HFF-Myc (cell line): ENCODE data around the gene RBM4.
A peak's percentile ranks its signal among the peaks of the same experiment; 100 is the strongest.

Source experiments
- DNase-seq: peaks from one replicate; pipeline ENCODE4 v3.0.0-alpha.2; 2011; ENCODE audit warnings: low read depth; ENCODE audit errors: extremely low read depth
- H3K4me3 ChIP-seq: replicated peaks from 2 replicates; pipeline ENCODE4 v1.5.1; 2011; ENCODE audit warnings: low read depth, mild to moderate bottlenecking, control low read depth, low read length
- CTCF ChIP-seq: IDR thresholded peaks from 2 replicates; pipeline ENCODE4 v1.5.1; 2012; ENCODE audit warnings: mild to moderate bottlenecking, low read depth, low read length, control low read depth; ENCODE audit errors: missing control alignments

RBM4 gene

GRCh38 chr11:66659763-66660162 lies 21.3 kb downstream of the RBM4 start:
- DNase-seq: no peak
- H3K4me3 ChIP-seq: no peak overlapping the region
- no peak for TF ChIP-seq CTCF

GRCh38 chr11:66663741-66664296 lies 25.3 kb downstream of the RBM4 start:
- no peak for TF ChIP-seq CTCF
- no peak for DNase-seq
- H3K4me3 ChIP-seq: no peak overlapping the region

- no peak overlapping the region for H3K4me3 ChIP-seq
- DNase-seq: no peak
- TF ChIP-seq CTCF: no peak
Observed at GRCh38 chr11:66665369-66665768, 26.9 kb downstream of the RBM4 start.

- DNase-seq: no peak
- H3K4me3 ChIP-seq: no peak overlapping the region
- no peak for TF ChIP-seq CTCF
Observed at GRCh38 chr11:66670816-66671215, 32.3 kb downstream of the RBM4 start.

GRCh38 chr11:66674964-66675602 lies 36.6 kb downstream of the RBM4 start:
- no peak for TF ChIP-seq CTCF
- H3K4me3 ChIP-seq: no peak overlapping the region
- DNase-seq: no peak

- peak overlapping the region; percentile 58 for H3K4me3 ChIP-seq
- TF ChIP-seq CTCF: no peak
- no peak for DNase-seq
Observed at GRCh38 chr11:66676282-66676919, 37.9 kb downstream of the RBM4 start.
